Stimulated activated CD8-positive, alpha-beta memory T cell treated with anti-CD3 and anti-CD28 coated beads, Interleukin-2, amount 100 ng/mL, for 48 hours (primary cell): ENCODE results near the gene ZCCHC4.

Experiments
- DNase-seq, 2 donors: peaks; one replicate each; pipeline ENCODE4 v3.0.0-alpha.2; 2020; ENCODE audit warnings: low read depth in 2 of 2

Gene ZCCHC4

DNA sequence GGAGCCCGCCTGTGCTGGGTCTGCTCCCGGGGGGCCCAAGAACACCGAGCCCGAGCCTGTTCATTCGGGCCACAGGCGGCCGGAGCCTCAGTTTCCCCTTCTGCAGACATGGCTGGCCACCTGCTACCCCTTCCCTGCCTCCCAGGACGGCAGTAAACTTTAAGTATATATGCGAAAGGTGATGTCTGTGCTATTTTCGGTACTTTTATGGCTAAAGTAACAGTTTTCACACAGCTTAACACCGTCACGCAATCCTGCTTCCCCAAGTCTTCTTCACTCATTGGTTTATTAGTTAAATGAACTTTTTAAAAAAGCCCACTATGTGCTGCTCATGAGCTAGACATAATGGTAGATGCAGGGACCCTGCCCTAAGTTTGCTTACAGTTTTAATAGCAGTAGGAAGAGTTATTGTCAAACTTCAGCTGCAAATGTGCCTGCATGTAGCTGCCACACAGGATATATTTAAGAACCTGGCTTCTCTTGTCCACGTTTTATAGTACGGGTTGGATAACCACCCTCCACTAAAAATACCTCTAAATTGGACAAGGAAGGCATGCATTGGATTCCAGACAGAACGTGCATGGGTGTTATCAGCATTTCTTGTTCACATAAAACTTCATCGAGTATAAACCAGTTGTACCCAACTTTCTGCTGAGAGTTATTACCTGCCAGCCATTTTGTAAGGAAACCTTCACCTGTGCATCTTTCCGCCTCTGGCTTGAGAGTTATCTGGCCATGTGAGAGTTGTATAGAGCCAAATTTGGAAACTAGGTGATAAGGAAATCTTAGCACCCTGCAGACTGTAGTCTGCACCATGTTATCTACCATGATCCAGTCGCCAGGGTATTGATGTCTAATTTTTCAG is 65.2 kb downstream of the ZCCHC4 start:
- peak in 1 of 2 donors; percentile 1 for DNase-seq

DNA sequence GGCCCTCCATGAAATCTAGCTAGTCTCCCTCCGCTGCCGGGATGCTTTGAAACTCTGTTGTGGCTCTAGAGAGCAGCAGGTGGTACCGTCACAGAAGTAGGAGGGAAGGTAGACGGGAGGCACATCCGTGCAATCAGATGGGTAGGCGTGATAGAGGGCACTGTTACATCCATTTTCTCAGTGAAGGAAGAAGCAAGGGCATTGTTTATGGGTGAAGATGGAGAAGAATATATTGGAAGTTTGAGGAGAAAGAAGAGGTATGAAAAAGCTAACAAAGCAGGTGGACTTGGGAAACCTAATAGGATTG is 65.8 kb downstream of the ZCCHC4 start:
- DNase-seq = no peak

DNA sequence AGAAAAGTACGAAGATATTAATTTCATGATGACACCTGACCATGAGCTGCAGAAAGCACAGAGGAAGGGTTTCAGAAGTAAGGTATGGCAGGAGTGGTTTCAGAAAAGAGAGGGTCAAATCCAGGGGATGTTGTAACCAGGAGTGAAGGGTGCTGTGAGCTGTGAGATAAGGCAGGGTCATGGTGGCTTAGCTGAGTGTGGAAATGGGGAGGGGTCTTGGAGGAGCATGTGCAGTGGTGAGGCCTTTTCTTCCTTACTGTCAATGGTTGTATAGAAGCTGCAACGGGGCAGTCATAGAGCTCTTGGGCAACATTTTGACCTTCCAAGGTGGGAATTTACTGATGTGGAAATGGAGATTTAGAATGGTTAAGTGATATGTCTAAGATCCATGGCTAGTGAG is 67.0 kb downstream of the ZCCHC4 start:
- DNase-seq = no peak

DNA sequence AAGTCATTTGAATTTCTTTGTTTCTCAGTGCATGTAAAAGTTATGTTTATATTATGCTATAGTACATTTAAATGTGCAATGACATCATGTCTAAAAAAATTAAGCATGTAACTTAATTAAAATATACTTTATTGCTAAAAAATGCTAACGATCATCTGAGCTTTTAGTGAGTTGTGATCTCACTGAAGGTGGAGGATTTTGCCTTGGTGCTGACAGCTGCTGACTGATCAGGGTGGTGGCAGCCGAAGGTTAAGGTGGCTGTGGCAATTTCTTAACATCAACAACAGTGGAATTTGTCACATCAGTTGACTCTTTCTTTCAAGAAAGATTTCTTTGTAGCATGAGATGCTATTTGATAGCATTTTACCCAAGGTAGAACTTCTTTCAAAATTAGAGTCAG is 71.1 kb downstream of the ZCCHC4 start:
- no peak for DNase-seq

DNA sequence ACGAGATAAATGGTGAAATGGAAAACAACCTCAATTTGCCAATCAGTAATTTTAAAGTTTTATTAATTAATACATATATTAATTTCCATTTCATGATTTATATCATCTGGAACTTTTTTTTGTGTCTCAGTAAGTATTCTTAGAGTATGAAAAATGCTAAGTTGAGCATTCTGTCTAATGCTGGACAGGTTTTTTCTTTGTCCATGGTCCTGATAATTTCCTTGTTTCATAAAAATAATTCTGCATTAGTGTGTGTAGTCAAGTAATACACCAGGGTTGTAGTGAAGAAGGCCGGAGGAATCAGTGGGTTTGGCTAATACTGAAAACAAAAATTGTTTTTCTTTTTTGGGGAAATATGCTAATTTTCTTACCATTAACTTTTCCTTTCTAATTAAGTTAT is 74.4 kb downstream of the ZCCHC4 start:
- no peak for DNase-seq

DNA sequence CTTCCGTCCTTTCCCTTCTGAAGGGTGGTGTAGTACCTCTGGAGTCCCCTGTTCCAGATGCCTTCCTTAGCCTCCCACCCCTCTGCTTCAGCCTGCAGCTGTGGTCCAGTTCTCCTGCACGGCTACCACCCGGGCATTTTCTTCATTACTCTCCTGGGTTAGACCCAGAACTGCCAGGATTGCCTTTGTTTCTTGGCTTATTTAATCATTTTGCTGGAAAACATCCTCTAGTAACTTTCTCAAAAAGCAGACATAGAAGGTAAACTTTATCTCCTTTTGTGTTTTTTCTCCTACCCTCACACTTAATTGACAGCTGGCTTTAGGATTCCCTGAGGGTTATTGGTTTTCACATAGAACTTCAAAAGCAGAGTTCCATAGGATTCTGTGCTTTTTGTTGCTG is 84.7 kb downstream of the ZCCHC4 start:
- no peak for DNase-seq

DNA sequence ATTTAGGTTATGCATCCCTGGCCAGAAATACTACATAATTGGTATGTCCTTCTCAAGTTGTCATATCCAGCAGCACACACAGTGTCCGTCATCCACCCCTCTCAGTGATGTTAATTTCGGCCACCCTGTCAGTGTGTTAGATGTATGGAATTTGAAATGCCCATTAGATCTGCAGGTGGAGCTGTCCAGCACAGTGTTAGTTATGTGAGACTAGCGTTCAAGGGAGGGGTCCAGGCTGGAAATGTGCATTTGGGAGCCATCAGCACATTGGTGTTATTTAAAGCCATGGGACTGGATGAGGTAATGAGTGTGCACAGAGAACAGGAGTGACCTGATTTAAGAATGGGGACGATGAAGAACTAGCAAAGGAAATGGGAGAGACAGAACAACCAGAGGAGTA is 86.9 kb downstream of the ZCCHC4 start:
- DNase-seq = no peak

DNA sequence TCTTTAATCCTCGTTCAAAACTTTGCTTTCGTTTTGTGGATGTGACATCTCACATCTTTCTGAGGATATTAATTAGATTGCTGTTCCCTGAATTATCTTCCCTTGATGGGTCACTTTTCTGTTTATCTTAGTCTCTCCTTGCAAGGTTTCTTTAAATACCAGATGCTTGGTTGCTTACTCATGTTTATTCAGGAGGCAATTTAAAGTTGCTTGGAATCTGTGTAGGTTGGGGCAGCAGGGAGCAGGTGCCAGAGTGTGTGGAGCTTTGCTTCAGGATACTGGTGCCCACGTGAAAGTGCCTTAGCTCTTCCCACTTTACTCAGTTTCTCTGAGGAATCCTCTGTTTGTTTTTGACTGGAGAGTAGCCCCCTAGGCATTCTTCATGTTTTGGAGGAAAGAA is 88.5 kb downstream of the ZCCHC4 start:
- no peak for DNase-seq

DNA sequence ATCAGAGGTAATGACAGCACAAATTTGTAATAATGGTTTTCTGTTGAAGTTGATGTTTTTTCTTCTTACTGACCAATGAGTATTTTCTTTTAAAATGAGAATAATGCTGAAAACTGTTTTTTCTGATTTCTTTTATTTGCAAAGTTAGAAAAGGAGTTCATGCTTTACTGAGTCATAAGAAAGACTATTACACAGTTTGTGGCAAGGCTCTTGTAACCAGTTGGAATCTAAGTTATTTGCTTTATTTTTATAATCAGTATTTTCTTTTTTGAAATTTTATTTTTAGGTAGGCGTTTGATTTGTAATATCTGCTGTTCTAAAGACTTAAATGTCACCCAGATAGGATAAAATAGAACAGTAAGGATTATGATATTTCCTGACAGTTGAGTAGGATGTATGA is 89.9 kb downstream of the ZCCHC4 start:
- no peak for DNase-seq

DNA sequence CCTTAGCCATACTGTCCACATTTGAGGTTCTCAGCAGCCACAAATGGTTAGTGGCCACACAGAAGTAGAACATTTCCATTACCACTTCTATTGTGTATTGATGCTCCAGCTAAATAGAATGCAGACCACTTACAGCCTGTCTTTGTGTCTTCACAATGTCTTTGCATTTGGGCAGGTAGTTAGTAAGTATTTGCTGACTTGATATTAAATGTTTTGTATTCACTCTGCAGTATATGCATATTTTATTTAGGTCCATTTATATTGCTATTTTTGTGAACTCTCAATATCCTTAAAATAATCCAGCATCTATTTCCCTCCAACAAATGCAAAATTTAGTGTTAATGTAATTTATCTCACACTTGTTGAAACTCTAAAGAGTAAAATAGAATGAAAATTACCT is 91.1 kb downstream of the ZCCHC4 start:
- no peak for DNase-seq

DNA sequence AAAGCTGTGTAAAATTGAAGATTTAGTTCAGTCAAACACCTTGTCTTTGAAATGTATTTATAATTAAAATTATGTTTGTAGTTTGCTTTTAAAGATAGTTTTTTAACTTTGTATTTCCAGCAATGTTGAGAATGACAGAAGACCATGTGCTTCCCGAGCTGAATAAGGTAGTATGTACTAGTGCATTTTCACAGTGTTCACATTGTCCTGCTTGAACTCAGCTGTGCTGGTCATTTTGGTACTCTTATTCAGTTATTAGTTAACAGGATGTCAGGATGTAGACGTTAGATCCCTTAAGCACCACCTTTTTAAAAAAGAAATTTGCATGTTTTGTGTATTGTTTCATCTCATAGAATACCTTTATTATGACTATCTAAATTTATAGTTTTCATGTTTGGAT is 92.9 kb downstream of the ZCCHC4 start:
- no peak for DNase-seq

DNA sequence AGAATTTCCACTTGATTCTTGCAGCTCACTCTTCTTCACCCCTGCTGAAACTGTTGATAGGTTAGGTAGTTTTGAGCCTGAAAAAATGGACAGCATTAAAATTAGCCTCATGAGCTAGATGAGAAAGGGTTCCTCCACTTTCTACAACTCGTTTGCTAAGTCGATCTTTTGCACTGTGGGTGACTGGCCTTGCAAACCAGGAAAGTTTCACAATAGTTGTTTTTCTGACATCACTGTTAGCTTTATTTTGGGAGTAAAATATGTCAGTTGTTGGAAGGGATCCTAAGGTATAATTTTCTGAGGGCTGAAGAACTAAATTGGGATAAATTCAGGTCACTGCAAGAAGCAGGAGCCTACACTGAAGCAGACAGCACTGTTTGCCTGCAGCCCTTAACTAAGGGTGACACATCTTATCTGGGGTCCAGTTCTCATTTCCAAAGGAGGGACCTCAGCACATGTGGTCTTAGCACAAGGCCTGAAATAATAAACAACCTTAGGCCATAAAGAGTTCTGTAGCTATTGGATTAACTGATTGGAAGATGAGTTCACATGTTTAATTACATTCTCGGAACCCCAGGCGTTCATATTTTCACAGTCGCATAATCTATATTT is 93.6 kb downstream of the ZCCHC4 start:
- DNase-seq = no peak

DNA sequence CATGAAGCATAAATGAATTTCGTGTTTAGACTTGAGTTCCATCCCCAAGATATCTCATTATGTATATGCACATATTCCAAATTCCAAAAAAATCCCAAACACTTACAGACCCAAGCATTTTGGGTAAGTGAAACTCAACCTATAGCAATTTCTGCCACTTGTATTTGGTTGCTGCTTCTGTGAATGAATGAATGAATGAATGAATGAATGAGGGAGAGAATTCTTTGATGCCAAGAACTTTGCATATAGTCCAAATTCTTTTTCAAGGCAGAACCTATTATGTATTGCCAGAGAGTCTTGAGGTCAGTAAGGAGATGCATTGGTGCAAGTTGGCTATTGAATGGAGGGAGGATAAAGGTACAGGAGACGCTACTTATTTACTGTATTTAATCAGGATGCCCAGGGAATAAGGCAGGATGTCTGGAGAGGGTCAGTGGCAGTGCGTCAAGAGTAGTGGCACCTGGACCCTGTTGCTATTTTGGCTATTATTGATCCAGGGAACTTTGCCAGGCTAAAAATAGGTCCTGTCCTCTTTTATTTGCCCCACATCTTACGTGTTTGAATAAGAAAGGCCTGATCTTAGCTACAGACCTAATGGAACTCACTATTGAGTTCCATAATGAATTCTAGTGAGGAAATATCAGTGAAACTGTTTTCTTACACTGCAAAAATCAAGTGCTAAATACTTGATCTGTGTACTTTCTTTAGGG is 98.4 kb downstream of the ZCCHC4 start:
- DNase-seq = no peak

DNA sequence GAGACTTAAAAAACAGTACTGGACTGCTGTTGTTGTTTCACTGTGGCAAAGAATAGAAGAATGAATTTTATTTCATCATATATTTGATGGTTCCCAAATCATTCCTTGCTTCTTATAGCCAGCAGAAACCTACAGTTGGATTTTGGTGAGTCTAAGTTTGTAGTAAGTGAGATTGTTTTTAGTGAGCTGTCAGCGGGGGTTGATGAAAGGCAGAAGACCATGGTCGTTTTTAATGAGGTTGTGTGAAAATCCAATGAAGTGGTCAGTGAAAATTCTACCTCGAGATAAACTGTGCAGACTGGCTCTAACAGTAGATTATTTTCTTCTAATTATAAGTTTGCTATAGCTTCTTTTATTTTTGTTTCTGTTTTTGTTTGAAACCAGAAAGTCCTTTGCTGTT is 100.7 kb downstream of the ZCCHC4 start:
- DNase-seq = no peak

DNA sequence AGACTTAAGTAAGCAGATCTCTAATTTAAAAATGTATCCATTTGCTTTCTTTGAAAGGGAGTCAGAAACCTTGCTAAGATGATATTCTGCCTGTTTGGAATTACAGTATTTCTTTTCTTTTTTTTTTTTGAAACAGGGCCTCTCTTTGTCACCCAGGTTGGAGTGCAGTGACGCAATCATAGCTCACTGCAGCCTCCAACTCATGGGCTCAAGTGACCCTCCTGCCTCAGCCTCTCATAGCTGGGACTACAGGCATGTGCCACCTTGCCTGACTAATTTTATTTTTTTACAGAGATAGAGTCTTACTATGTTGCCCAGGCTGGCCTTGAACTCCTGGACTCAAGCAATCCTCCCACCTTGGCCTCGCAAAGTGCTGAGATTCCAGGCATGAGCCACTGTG is 104.4 kb downstream of the ZCCHC4 start:
- no peak for DNase-seq
